Measurements from ENCODE around the gene ST6GAL1. TPM values are rescaled to one million over a fixed set of nuclear protein-coding genes. Genes with fewer than 3 reads are reported as not detected.
"Not testable (repeated sequence)": the region's sequence is repeated elsewhere in the genome, so short reads cannot be mapped to it uniquely, and the experiment has no call there.

The ST6GAL1 gene
- total RNA-seq, 1 experiment from 2014 or later = 25.6 TPM

DNA sequence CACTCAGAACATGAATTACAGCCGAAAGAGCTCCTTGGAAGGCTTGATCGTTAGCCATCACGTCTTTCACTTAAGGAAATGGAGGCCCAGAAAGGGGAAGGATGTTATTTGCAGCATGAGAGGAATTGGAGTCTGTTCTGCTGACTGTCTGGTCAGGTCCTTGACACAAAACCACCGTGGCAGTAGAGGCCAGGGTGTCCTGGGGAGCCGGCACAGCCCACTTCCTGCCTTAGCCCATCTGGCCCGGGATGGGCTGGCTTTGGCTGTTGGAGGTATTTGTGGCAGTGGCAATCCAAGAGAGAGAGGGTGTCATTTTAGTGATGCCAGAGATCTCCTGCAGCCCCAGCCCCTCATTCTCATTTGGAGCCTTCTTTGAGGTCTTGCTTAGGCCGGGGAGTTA is 37.4 kb downstream of the ST6GAL1 start:
- ChIA-PET POLR2A (ENCODE audit: unreplicated experiment) (no interaction called here), CTCF (no interaction called here)
- no peak overlapping the region for H3K4me3 ChIP-seq
- no peaks in the 10 kb centered on the region for H3K9me2 ChIP-seq (ENCODE audit: insufficient read depth)
- no peak overlapping the region for H3K4me2 ChIP-seq
- BruUV-seq (replicated peaks) = no TSS peak
- no peak overlapping the region for H3K27ac ChIP-seq
- no peaks in the 10 kb centered on the region for H3K27me3 ChIP-seq (ENCODE audit: insufficient read depth, low read depth)
- no peaks in the 10 kb centered on the region for H3K79me2 ChIP-seq (ENCODE audit: low read depth)
- no peaks in the 10 kb centered on the region for H4K20me1 ChIP-seq (ENCODE audit: insufficient read depth)
- 0 out of 2 replicates have a peak, but pooled peaks cover 2% of the 10 kb centered on the region for H3K36me3 ChIP-seq (ENCODE audit: low read depth)
- H2AFZ ChIP-seq = no peak overlapping the region
- no peaks in the 10 kb centered on the region for H3K9me3 ChIP-seq (ENCODE audit: insufficient read depth, low read depth)
- no peaks in the 10 kb centered on the region for H3F3A ChIP-seq (ENCODE audit: insufficient read depth, low read depth)
- intact Hi-C loops (cut with micrococcal nuclease; ENCODE audit: unreplicated experiment) = no loop called here
- no peak for DNase-seq
- TF ChIP-seq CTCF (conservative IDR thresholded peaks at IDR 0.05) = no peak
- TF ChIP-seq EZH2 (IDR thresholded peaks at IDR 0.05; ENCODE audit: low read depth) = no peak
- no peaks in the 10 kb centered on the region for H3K4me1 ChIP-seq (replicated peaks; ENCODE audit: insufficient read depth)

GRCh38 chr3:186969607-186970006 is 39.3 kb downstream of the ST6GAL1 start:
- Histone ChIP-seq H3K36me3 (ENCODE audit: low read depth) (0 out of 2 replicates have a peak, but pooled peaks cover 2% of the 10 kb centered on the region), H3K79me2 (ENCODE audit: low read depth) (no peaks in the 10 kb centered on the region), H3K27ac (no peak overlapping the region), H3K9me3 (ENCODE audit: insufficient read depth, low read depth) (no peaks in the 10 kb centered on the region), H3F3A (ENCODE audit: insufficient read depth, low read depth) (no peaks in the 10 kb centered on the region), H3K4me3 (no peak overlapping the region), H3K9me2 (ENCODE audit: insufficient read depth) (no peaks in the 10 kb centered on the region), H2AFZ (no peak overlapping the region), H4K20me1 (ENCODE audit: insufficient read depth) (no peaks in the 10 kb centered on the region), H3K4me1 (replicated peaks; ENCODE audit: insufficient read depth) (no peaks in the 10 kb centered on the region), H3K4me2 (no peak overlapping the region), H3K27me3 (ENCODE audit: insufficient read depth, low read depth) (no peaks in the 10 kb centered on the region)
- no TSS peak for BruUV-seq (replicated peaks)
- intact Hi-C loops (cut with micrococcal nuclease; ENCODE audit: unreplicated experiment) = no loop called here
- no peak for DNase-seq
- TF ChIP-seq CTCF (conservative IDR thresholded peaks at IDR 0.05) (no peak), EZH2 (IDR thresholded peaks at IDR 0.05; ENCODE audit: low read depth) (no peak)
- ChIA-PET CTCF (interaction anchor here (0.6 kb wide), 1 partner anchor 37 kb away, joined by 3 read pairs; no protein-coding TSS in a partner anchor), POLR2A (ENCODE audit: unreplicated experiment) (no interaction called here)

DNA sequence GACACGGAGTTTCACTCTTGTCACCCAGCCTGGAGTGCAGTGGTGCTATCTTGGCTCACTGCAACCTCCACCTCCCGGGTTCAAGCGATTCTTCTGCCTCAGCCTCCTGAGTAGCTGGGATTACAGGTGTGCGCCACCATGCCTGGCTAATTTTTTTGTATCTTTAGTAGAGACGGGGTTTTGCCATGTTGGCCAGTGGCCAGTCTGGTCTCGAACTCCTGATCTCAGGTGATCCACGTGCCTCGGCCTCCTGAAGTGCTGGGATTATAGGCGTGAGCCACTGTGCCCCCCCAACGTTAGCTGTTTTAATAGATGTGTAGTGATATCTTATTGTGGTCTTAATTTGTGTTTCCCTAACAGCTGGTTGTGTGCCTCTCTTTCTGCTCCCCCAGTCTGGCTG is 40.8 kb downstream of the ST6GAL1 start:
- H3K4me1 ChIP-seq (replicated peaks; ENCODE audit: insufficient read depth); DNase-seq; H3F3A ChIP-seq (ENCODE audit: insufficient read depth, low read depth); H4K20me1 ChIP-seq (ENCODE audit: insufficient read depth); H3K4me2 ChIP-seq; H3K36me3 ChIP-seq (ENCODE audit: low read depth); intact Hi-C loops (cut with micrococcal nuclease; ENCODE audit: unreplicated experiment); H2AFZ ChIP-seq; CTCF ChIA-PET; H3K9me3 ChIP-seq (ENCODE audit: insufficient read depth, low read depth); H3K79me2 ChIP-seq (ENCODE audit: low read depth); H3K27me3 ChIP-seq (ENCODE audit: insufficient read depth, low read depth); BruUV-seq (replicated peaks); H3K4me3 ChIP-seq; H3K27ac ChIP-seq; H3K9me2 ChIP-seq (ENCODE audit: insufficient read depth): not testable (repeated sequence)
- POLR2A ChIA-PET (ENCODE audit: unreplicated experiment) = interaction anchor here (0.5 kb wide), 1 partner anchor 879 kb away, joined by 5 read pairs; no protein-coding TSS in a partner anchor

- intact Hi-C loops (cut with micrococcal nuclease; ENCODE audit: unreplicated experiment) = no loop called here
- H3K4me2 ChIP-seq = no peak overlapping the region
- no peaks in the 10 kb centered on the region for H3K9me2 ChIP-seq (ENCODE audit: insufficient read depth)
- DNase-seq = no peak
- H3F3A ChIP-seq (ENCODE audit: insufficient read depth, low read depth) = no peaks in the 10 kb centered on the region
- 0 out of 2 replicates have a peak, but pooled peaks cover 2% of the 10 kb centered on the region for H3K36me3 ChIP-seq (ENCODE audit: low read depth)
- BruUV-seq (replicated peaks) = no TSS peak
- H3K27me3 ChIP-seq (ENCODE audit: insufficient read depth, low read depth) = no peaks in the 10 kb centered on the region
- TF ChIP-seq EZH2 (IDR thresholded peaks at IDR 0.05; ENCODE audit: low read depth) (no peak), CTCF (conservative IDR thresholded peaks at IDR 0.05) (no peak)
- no peaks in the 10 kb centered on the region for H3K79me2 ChIP-seq (ENCODE audit: low read depth)
- H2AFZ ChIP-seq = no peak overlapping the region
- H3K4me3 ChIP-seq = no peak overlapping the region
- POLR2A ChIA-PET (ENCODE audit: unreplicated experiment) = interaction anchor here (0.5 kb wide), 1 partner anchor 879 kb away, joined by 5 read pairs; no protein-coding TSS in a partner anchor
- CTCF ChIA-PET = no interaction called here
- no peaks in the 10 kb centered on the region for H4K20me1 ChIP-seq (ENCODE audit: insufficient read depth)
- no peaks in the 10 kb centered on the region for H3K4me1 ChIP-seq (replicated peaks; ENCODE audit: insufficient read depth)
- no peaks in the 10 kb centered on the region for H3K9me3 ChIP-seq (ENCODE audit: insufficient read depth, low read depth)
- H3K27ac ChIP-seq = no peak overlapping the region
Observed at GRCh38 chr3:186971578-186971977, 41.3 kb downstream of the ST6GAL1 start.

All from PC-9 (cell line).